ENCODE measurements around the gene TNS2.

Gene TNS2

GRCh38 chr12:53067993-53068770 lies 18.3 kb downstream of the TNS2 start:
- no peak overlapping the region for H3K4me3 ChIP-seq (ENCODE audit: low read length)
- no peak for DNase-seq (ENCODE audit: low read depth)
- TF ChIP-seq CTCF (conservative IDR thresholded peaks at IDR 0.05; ENCODE audit: low read length), result no peak

GRCh38 chr12:53068811-53069585 lies 19.1 kb downstream of the TNS2 start:
- no peak for TF ChIP-seq CTCF (conservative IDR thresholded peaks at IDR 0.05; ENCODE audit: low read length)
- no peak for DNase-seq (ENCODE audit: low read depth)
- H3K4me3 ChIP-seq (ENCODE audit: low read length), result no peak overlapping the region

- no peak for DNase-seq (ENCODE audit: low read depth)
- no peak overlapping the region for H3K4me3 ChIP-seq (ENCODE audit: low read length)
- TF ChIP-seq CTCF (conservative IDR thresholded peaks at IDR 0.05; ENCODE audit: low read length), result no peak
Measured at GRCh38 chr12:53069621-53070410, 20.0 kb downstream of the TNS2 start.

GRCh38 chr12:53070877-53071492 lies 21.1 kb downstream of the TNS2 start:
- TF ChIP-seq CTCF (conservative IDR thresholded peaks at IDR 0.05; ENCODE audit: low read length), result no peak
- DNase-seq (ENCODE audit: low read depth), result peak; percentile 47
- no peak overlapping the region for H3K4me3 ChIP-seq (ENCODE audit: low read length)

- TF ChIP-seq CTCF (conservative IDR thresholded peaks at IDR 0.05; ENCODE audit: low read length), result peak; percentile 32
- peak; percentile 58 for DNase-seq (ENCODE audit: low read depth)
Measured at GRCh38 chr12:53071591-53072551, 22.0 kb downstream of the TNS2 start.

GRCh38 chr12:53073881-53074280 lies 24.0 kb downstream of the TNS2 start:
- no peak for TF ChIP-seq CTCF (conservative IDR thresholded peaks at IDR 0.05; ENCODE audit: low read length)
- H3K4me3 ChIP-seq (ENCODE audit: low read length), result no peak overlapping the region
- DNase-seq (ENCODE audit: low read depth), result no peak

More at GRCh38 chr12:53071591-53072551, 22.0 kb downstream of the TNS2 start:
- no peak overlapping the region for H3K4me3 ChIP-seq (ENCODE audit: low read length)

Measured in AG10803 (cell line).